ENCODE results near the gene UROC1.

Gene UROC1

DNA sequence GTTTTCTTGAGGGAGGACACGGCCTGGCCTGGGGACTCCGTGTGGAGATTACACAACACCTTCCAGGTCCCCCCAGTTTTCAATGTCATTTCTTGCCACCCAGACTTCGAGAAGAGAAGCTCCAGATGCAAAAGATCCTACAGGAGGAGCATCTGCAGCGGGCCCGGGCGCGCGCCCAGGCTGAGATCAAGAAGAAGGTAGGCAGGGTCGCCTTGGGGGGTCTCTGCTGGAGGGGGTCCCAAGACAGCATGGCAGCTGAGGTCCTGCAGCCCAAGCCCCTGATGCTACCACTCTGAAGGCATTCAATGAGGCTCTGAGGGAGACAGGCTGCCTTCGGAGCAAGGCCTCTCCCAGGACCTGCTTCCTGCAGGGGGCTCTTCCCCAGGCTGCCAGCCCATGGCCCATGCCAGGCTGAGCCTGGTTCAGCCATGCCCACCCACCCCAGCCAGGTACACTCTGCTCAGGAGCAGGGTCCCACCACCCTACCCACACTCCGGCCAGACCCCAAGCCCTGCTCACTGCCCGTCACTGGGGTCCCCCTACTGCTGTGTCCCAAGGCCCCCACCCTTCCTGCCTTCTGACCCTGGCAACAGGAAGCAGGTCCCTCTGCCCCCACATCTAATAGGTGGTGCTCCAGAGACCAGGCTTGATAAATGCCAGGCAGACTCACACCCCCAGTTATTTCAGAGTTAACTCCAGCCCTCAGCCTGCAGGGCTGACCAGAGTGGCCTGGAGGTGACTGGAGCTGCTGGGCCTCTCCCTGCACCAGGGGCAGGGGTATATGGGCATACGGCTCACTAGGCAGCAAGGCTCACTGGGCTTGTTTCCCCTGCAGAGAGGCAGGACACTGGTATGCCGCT, 81.9 kb downstream of the UROC1 start:
- TF ChIP-seq, protein P1, sequence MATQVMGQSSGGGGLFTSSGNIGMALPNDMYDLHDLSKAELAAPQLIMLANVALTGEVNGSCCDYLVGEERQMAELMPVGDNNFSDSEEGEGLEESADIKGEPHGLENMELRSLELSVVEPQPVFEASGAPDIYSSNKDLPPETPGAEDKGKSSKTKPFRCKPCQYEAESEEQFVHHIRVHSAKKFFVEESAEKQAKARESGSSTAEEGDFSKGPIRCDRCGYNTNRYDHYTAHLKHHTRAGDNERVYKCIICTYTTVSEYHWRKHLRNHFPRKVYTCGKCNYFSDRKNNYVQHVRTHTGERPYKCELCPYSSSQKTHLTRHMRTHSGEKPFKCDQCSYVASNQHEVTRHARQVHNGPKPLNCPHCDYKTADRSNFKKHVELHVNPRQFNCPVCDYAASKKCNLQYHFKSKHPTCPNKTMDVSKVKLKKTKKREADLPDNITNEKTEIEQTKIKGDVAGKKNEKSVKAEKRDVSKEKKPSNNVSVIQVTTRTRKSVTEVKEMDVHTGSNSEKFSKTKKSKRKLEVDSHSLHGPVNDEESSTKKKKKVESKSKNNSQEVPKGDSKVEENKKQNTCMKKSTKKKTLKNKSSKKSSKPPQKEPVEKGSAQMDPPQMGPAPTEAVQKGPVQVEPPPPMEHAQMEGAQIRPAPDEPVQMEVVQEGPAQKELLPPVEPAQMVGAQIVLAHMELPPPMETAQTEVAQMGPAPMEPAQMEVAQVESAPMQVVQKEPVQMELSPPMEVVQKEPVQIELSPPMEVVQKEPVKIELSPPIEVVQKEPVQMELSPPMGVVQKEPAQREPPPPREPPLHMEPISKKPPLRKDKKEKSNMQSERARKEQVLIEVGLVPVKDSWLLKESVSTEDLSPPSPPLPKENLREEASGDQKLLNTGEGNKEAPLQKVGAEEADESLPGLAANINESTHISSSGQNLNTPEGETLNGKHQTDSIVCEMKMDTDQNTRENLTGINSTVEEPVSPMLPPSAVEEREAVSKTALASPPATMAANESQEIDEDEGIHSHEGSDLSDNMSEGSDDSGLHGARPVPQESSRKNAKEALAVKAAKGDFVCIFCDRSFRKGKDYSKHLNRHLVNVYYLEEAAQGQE (IDR thresholded peaks at IDR 0.05; ENCODE audit: low read depth), result no peak
- TF ChIP-seq YY1 (IDR thresholded peaks at IDR 0.05; ENCODE audit: low read depth) (no peak), CEBPB (IDR thresholded peaks at IDR 0.05) (no peak), EP300 (IDR thresholded peaks at IDR 0.05; ENCODE audit: borderline replicate concordance) (no peak), TCF12 (IDR thresholded peaks at IDR 0.05; ENCODE audit: low read depth) (no peak), ZBTB7A (IDR thresholded peaks at IDR 0.05; ENCODE audit: low read depth) (no peak), NFIC (IDR thresholded peaks at IDR 0.05) (no peak), FOXM1 (IDR thresholded peaks at IDR 0.05; ENCODE audit: borderline replicate concordance, low read depth) (no peak), RAD21 (IDR thresholded peaks at IDR 0.05; ENCODE audit: low read depth) (no peak), CREB1 (IDR thresholded peaks at IDR 0.05; ENCODE audit: low read depth) (no peak), TAF1 (IDR thresholded peaks at IDR 0.05; ENCODE audit: low read depth) (no peak), EGR1 (IDR thresholded peaks at IDR 0.05) (no peak), TEAD4 (IDR thresholded peaks at IDR 0.05) (no peak)
- TF ChIP-seq, protein P2, sequence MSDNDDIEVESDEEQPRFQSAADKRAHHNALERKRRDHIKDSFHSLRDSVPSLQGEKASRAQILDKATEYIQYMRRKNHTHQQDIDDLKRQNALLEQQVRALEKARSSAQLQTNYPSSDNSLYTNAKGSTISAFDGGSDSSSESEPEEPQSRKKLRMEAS (IDR thresholded peaks at IDR 0.05), result no peak
- TF ChIP-seq, protein P3, sequence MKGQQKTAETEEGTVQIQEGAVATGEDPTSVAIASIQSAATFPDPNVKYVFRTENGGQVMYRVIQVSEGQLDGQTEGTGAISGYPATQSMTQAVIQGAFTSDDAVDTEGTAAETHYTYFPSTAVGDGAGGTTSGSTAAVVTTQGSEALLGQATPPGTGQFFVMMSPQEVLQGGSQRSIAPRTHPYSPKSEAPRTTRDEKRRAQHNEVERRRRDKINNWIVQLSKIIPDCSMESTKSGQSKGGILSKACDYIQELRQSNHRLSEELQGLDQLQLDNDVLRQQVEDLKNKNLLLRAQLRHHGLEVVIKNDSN (IDR thresholded peaks at IDR 0.05), result no peak

DNA sequence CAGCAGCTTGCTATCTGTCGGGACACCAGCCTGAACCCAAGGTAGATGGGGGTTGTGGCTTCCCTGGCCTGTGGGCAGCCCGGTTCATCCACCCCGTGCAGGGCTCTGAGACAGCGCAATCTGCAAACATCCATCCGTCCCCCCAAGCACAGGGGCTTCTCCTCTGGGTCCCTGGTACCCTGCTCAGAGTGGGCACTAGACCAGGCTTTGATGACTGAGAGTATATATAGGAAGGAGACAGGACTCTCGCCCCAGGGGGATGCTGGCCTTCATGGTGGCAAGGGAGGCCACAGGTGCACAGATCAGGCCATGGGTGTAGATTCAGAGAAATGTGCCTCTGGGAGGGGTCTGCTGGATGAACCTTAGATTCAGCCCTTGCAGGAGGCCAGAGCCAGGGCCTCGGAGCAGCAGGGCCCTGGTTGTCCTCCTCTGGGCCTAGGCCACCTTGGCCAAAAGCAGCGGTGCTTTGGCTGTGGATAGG, 82.6 kb downstream of the UROC1 start:
- TF ChIP-seq, protein P2 (IDR thresholded peaks at IDR 0.05), result no peak
- no peak for TF ChIP-seq CREB1 (IDR thresholded peaks at IDR 0.05; ENCODE audit: low read depth)
- TF ChIP-seq TEAD4 (IDR thresholded peaks at IDR 0.05), result no peak
- no peak for TF ChIP-seq TAF1 (IDR thresholded peaks at IDR 0.05; ENCODE audit: low read depth)
- TF ChIP-seq FOXM1 (IDR thresholded peaks at IDR 0.05; ENCODE audit: borderline replicate concordance, low read depth), result no peak
- TF ChIP-seq, protein P3 (IDR thresholded peaks at IDR 0.05), result no peak
- no peak for TF ChIP-seq TCF12 (IDR thresholded peaks at IDR 0.05; ENCODE audit: low read depth)
- no peak for TF ChIP-seq NFIC (IDR thresholded peaks at IDR 0.05)
- TF ChIP-seq CEBPB (IDR thresholded peaks at IDR 0.05), result no peak
- TF ChIP-seq RAD21 (IDR thresholded peaks at IDR 0.05; ENCODE audit: low read depth), result no peak
- no peak for TF ChIP-seq EP300 (IDR thresholded peaks at IDR 0.05; ENCODE audit: borderline replicate concordance)

DNA sequence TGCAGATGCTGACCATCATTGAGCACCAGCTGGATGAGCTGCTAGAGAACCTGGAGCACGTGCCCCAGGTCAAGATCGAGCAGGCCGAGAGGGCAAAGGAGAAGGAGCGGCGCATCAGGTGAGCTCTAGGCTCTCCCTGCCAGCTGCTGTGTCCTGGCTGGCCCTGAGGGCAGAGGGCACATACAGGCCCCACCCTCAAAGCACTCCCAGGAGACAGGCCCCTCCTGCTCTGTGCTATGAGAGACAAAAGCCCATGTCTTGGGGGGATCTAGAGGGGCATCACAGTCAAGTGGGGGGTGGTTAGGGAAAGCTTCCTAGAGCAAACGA, 83.3 kb downstream of the UROC1 start:
- TF ChIP-seq, protein P2 (IDR thresholded peaks at IDR 0.05), result no peak
- TF ChIP-seq NFIC (IDR thresholded peaks at IDR 0.05) (no peak), RAD21 (IDR thresholded peaks at IDR 0.05; ENCODE audit: low read depth) (no peak), YY1 (IDR thresholded peaks at IDR 0.05; ENCODE audit: low read depth) (no peak), ZBTB7A (IDR thresholded peaks at IDR 0.05; ENCODE audit: low read depth) (no peak), TCF12 (IDR thresholded peaks at IDR 0.05; ENCODE audit: low read depth) (no peak)
- TF ChIP-seq, protein P3 (IDR thresholded peaks at IDR 0.05), result no peak

DNA sequence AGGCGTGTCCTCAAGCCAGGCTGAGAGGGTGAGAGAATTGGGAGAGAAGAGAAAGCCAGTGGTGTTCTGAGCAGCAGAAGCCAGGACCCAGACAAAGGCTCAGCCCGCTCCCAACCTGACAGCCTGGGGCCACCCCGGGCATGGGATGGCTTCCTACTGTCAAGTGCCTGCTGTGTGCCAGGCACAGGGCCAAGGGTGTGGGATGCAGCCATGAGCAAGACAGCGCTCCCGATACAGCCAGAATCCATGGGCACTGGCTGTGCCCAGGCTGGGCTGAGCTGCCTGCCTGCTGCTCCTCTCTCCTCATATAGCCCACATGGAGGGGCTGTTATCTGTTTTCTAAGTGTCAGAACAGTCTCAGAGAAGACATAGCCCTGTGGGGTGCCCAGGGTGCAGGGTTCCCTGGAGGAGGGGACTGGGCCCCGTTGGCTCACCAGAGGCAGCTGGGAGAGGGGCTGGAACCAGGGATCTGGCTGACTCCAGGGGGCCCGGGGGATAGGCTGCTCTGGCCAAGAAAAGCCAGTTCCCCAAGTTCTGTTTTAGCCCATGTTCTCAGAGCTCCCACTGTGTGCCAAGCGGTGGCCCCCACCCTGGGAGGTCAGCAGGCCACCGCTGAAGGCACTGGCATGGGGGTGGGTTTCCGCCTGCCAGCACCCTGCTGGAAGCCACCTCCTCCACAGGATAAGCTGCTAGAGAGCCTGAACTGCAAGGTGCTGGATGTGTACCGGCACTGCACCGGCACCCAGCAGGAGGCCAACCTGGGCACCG, 83.9 kb downstream of the UROC1 start:
- TF ChIP-seq CREB1 (IDR thresholded peaks at IDR 0.05; ENCODE audit: low read depth) (no peak), EGR1 (IDR thresholded peaks at IDR 0.05) (no peak), NFIC (IDR thresholded peaks at IDR 0.05) (no peak), TCF12 (IDR thresholded peaks at IDR 0.05; ENCODE audit: low read depth) (no peak), EP300 (IDR thresholded peaks at IDR 0.05; ENCODE audit: borderline replicate concordance) (no peak), FOXM1 (IDR thresholded peaks at IDR 0.05; ENCODE audit: borderline replicate concordance, low read depth) (no peak), ZBTB7A (IDR thresholded peaks at IDR 0.05; ENCODE audit: low read depth) (no peak), TEAD4 (IDR thresholded peaks at IDR 0.05) (no peak), TAF1 (IDR thresholded peaks at IDR 0.05; ENCODE audit: low read depth) (no peak), YY1 (IDR thresholded peaks at IDR 0.05; ENCODE audit: low read depth) (no peak), CEBPB (IDR thresholded peaks at IDR 0.05) (no peak)
- TF ChIP-seq, protein P2 (IDR thresholded peaks at IDR 0.05), result no peak
- TF ChIP-seq, protein P3 (IDR thresholded peaks at IDR 0.05), result no peak
- TF ChIP-seq, protein P1 (IDR thresholded peaks at IDR 0.05; ENCODE audit: low read depth), result no peak

Data from Ishikawa (cell line).